Cortex of kidney (tissue), 1 donor: ENCODE data around the gene WASHC2A.
"Not testable (repeated sequence)": the region's sequence is repeated elsewhere in the genome, so short reads cannot be mapped to it uniquely, and the experiment has no call there.

ENCODE experiments used
- DNase-seq: peaks from one replicate; lab custom pipeline; 2025; lab: John Stamatoyannopoulos, UW

The WASHC2A gene

GRCh38 chr10:50059946-50060345, 7.8 kb upstream of the WASHC2A start:
- DNase-seq = not testable (repeated sequence)

DNA sequence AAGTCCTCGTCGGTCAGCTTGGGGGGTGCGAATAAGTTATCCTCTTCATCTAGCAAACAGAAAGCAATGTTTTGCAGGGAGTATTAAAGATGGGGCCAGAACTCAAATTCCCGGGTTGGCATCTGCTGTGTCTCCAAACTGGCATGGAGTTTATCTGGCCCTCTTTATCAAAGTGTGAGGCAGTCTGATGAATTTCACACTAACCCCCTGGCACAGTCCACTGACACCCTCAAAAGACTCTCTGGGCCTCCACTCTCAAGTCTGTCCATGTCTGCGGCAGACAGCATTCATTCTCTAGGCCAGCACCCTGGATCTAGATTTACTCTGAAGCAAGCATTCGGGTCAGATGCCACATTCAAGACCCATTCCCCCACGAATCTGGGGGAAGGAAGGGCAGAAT, 6.2 kb upstream of the WASHC2A start:
- DNase-seq = not testable (repeated sequence)

- no peak for DNase-seq
Measured at GRCh38 chr10:50063100-50063499, 4.7 kb upstream of the WASHC2A start.

- DNase-seq = not testable (repeated sequence)
Measured at GRCh38 chr10:50068352-50068659, 552 bp downstream of the WASHC2A start.

GRCh38 chr10:50075139-50075538, 7.4 kb downstream of the WASHC2A start:
- DNase-seq = not testable (repeated sequence)

GRCh38 chr10:50075544-50075943, 7.8 kb downstream of the WASHC2A start:
- DNase-seq = not testable (repeated sequence)

GRCh38 chr10:50091304-50091703, 23.6 kb downstream of the WASHC2A start:
- not testable (repeated sequence) for DNase-seq

DNA sequence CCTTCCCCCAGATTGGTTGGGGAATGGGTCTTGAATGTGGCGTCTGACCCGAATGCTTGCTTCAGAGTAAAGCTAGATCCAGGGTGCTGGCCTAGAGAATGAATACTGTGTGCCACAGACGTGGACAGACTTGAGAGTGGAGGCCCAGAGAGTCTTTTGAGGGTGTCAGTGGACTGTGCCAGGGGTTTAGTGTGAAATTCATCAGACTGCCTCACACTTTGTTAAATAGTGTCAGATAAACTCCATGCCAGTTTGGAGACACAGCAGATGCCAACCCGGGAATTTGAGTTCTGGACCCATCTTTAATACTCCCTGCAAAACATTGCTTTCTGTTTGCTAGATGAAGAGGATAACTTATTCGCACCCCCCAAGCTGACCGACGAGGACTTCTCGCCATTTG, 25.2 kb downstream of the WASHC2A start:
- not testable (repeated sequence) for DNase-seq

GRCh38 chr10:50094630-50095029, 26.9 kb downstream of the WASHC2A start:
- not testable (repeated sequence) for DNase-seq

- DNase-seq = not testable (repeated sequence)
Measured at GRCh38 chr10:50095402-50095801, 27.6 kb downstream of the WASHC2A start.

DNA sequence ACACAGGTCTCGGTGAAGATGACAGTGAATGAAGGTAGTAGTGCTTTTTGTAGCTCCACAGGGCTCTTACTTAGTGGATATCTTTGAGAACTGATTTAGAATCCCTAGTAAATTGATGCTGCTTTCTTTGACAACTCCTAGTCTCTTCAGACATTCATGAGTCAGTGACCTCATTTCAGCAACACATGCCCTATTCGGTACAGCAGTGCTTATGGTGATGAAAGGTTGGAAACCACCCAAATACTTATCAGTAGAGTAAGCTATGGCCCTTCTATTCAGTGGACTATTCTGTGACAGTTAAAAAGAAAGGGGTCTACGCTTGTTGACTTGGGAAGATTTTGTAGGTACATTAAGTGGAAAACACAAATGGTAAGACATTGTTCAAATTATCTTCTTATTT, 29.0 kb downstream of the WASHC2A start:
- DNase-seq = not testable (repeated sequence)

DNA sequence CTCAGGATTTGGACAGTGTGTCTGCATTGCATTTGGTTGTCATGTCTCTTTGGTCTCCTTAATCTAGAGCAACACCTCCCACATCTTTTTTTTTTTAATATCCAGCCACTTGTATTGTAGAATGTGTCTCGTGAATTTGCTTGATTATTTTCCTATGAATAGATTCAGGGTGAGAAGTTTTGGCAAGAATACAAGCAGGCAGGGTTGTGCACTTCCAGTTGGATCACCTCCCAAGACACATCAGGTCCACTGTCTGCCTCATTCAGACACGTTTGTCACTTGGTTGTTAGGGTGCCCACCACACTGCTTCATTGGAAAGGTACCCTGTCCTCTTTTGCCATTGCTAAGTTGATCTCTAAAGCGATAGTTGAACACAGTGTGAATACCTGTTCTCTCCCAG, 30.9 kb downstream of the WASHC2A start:
- not testable (repeated sequence) for DNase-seq

DNA sequence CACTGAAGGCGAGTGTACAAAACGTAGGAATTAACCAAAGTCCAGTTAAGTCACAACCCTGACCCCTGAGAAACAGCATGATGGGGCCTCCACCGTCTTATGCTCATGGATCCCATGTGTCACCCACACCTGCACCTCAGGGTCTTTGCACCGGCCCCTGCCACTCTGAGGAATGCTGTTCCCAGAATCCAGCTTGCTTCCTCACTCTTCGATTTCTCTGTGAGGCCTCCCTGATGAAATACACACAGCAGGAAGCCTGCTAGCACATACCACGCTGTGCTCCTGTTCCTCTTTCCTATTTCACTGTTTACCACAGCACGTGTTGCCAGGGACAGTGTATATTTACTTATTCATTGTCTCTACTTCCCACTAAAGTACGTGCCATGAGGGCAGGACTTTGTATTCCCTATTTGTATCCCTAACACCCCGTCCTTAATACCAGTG, 33.4 kb downstream of the WASHC2A start:
- DNase-seq = not testable (repeated sequence)

DNA sequence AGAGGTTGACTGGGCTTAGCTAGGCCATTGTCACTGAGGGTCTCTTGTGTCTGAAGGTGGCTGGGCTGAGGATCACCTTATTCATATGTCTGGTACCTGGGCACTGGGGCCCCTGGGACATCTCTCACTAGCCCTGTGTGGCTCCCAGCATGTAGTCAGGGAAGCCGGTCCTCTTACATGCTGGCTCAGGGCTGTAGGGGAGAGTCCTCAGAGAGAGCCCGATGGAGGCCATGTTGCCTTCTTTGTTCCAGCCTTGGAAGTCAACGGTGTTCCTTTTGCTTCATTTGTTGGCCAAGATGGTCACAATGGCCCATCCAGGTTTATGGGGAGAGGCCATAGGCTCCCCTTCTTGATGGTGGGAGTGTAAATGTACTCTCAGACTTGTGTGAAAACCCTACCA, 34.0 kb downstream of the WASHC2A start:
- DNase-seq = not testable (repeated sequence)

DNA sequence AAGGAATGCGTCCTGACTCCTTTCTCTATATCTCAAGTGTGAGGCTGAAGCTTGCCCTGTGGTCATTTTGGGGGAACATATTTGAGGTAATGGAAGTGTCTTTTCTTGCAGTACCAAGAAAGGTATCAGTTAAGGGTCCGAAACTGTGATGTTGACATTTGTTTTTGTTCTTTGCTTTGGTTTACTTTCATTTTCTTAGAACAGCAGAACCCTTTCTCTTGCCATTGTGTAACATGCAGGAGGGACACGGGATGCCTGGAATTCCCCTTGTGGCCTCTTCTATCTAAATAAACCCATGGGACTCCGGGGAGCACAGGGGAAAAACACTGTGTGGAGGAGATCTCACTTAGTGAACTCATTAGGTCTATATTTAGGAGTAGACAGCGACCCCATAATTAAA, 34.5 kb downstream of the WASHC2A start:
- DNase-seq = not testable (repeated sequence)

DNA sequence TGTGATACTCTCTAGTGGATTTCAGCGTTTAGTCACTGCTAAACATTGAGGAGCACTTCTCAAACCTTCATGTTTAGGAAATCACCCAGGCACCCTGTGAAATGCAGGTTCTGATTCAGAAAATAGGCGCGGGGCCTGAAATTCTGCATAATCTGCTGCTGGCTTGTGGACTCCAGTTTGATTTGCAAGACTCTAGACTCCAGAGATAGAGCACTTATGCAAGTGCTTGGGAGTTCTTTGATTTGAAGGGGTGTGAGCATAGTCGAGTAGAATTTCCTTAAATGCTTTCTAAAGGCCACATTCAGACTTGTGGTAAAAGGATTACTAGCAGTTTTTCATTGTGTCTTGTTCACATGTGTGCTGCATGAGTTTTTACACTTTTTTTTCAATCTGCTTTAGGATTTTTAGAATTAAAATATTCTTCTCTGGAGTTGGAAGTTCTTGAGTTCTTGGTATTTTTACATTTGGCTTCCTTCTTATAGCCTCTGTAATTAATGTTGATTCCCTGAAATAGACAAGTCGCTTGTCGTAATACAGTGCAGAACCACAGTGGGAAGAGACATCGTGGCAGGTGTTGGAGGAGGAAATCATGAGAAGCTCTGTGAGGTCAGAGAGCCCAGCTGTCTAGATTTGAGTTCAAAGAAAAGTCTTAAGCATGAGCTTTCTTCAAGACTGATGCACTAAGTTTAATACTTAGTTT, 41.4 kb downstream of the WASHC2A start:
- DNase-seq = not testable (repeated sequence)

DNA sequence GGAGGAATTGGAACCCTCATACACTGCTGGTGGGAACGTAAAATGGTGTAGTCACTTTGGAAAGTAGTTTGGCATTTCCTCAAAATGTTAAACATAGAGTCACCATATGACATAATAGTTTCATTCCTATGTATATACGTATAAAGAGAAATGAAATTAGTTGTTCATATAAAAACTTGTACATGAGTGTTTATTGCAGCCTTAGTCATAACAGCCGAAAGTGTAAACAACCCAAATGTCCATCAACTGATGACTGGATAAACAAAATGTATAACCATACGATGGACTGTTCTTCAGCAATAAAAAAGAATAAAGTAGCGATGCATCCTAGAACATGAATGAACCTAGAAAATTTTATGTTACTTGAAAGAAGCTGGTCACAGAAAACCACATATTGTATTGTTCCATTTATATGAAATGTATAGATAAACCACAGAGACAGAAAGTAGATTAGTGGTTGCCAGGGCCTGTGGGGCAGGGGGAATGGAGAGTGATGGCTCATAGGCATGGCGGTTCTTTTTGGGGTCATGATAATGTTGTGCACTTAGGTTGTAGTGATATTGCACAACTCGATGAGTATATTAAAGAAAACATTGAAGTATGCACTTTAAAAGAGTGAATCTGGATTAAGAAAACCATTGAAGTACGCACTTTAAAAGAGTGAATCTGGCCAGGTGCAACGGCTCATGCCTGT, 44.8 kb downstream of the WASHC2A start:
- not testable (repeated sequence) for DNase-seq

DNA sequence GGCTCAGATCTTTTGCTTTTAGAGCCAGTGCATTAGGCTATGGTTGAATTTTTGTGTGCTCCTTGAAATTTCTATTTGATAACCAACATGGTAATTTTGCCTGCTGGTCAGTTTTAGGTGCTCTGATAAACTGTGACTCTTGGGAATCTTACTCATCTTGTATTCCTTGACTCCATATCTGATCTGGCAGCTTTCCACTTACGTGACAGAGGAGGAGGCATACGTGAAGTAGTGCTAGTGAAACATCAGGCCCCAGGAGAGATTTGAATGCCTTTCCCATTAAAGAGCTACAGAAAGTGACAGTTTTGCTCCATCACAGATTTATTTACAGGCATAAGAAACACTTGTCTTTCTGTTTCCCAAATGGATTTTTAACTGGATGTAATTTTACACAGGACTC, 59.0 kb downstream of the WASHC2A start:
- not testable (repeated sequence) for DNase-seq

DNA sequence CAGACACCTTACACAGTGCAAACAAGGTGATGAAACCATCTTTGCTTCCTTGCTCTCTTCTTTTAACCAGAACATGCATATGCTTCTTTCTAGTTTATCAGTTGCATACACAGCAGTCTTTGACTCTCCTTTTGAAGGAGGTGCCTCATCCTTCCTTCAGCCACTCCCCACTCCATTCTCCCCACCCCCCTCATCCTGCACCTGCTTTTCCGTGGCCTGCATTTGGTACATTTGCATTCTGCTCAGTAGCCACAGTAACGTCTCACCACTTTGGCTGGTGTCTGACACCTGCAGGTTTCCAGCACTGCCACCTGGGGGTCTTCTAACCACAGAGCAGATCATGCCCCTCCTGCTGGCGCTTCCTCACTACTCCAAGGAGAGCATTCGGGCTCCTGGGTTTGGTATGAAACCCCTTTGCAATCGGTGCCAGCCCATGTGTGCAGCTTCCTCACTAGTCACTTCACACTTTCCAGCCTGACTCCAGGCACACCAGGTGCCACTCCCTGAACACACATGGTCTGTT, 60.1 kb downstream of the WASHC2A start:
- DNase-seq = not testable (repeated sequence)

GRCh38 chr10:50131245-50131965, 63.7 kb downstream of the WASHC2A start:
- DNase-seq = not testable (repeated sequence)

- not testable (repeated sequence) for DNase-seq
Measured at GRCh38 chr10:50132322-50132721, 64.6 kb downstream of the WASHC2A start.

- DNase-seq = not testable (repeated sequence)
Measured at GRCh38 chr10:50132841-50133240, 65.1 kb downstream of the WASHC2A start.
